NCI-H2171 (cell line): ENCODE data around the gene DGKA.
"Not testable (repeated sequence)": the region's sequence is repeated elsewhere in the genome, so short reads cannot be mapped to it uniquely, and the experiment has no call there.

ENCODE experiments used
- DNase-seq: peaks from one replicate; lab custom pipeline; 2025; lab: John Stamatoyannopoulos, UW

The DGKA gene

GRCh38 chr12:55930771-55931316 lies at the start of gene DGKA:
DGKA (plus strand) TSS chr12:55931162; CDS start chr12:55936504, 5,342 bp downstream.
- peak; percentile 52 for DNase-seq

DNA sequence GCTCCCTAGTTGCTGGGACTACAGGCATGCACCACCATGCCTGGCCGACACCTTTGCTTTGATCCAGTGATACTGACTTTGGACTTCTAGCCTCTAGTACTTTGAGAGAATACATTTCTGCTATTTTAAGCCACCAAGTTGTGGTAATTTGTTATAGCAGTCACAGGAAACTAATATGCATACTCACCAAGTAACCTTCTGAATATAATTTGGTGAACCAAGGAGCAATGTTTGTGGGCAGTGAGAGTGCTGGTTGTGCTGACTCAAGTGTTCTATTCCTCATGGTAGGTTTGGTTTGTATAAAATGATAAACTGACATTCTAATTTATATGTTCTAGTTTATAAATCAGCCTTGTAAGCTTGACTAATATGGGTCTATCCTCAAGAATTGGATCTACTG lies 45.8 kb upstream of the DGKA start:
- no peak for DNase-seq

GRCh38 chr12:55891310-55891709 lies 39.7 kb upstream of the DGKA start:
- no peak for DNase-seq

GRCh38 chr12:55893723-55894122 lies 37.2 kb upstream of the DGKA start:
- DNase-seq = no peak

GRCh38 chr12:55899082-55899481 lies 31.9 kb upstream of the DGKA start:
- DNase-seq = no peak

GRCh38 chr12:55901881-55902490 lies 29.0 kb upstream of the DGKA start:
- DNase-seq = no peak

DNA sequence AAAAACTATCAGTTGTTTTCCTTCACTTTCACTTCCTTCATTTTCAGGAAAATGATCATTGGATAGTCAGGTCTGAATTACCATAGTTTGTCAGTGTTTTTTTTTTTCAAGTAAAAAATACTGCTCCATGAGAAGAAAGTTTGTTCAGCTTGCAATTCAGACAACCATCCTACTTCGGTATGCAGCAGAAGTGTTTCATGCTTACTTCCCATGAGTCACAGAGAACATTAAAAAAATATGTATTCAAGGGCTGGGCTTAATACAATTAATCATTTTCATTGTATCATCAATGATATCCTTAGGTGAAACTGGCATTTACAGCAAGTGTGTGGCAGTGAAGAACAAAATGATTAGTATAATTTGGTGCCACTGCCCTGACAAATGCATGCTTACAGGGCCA lies 24.9 kb upstream of the DGKA start:
- DNase-seq = no peak

DNA sequence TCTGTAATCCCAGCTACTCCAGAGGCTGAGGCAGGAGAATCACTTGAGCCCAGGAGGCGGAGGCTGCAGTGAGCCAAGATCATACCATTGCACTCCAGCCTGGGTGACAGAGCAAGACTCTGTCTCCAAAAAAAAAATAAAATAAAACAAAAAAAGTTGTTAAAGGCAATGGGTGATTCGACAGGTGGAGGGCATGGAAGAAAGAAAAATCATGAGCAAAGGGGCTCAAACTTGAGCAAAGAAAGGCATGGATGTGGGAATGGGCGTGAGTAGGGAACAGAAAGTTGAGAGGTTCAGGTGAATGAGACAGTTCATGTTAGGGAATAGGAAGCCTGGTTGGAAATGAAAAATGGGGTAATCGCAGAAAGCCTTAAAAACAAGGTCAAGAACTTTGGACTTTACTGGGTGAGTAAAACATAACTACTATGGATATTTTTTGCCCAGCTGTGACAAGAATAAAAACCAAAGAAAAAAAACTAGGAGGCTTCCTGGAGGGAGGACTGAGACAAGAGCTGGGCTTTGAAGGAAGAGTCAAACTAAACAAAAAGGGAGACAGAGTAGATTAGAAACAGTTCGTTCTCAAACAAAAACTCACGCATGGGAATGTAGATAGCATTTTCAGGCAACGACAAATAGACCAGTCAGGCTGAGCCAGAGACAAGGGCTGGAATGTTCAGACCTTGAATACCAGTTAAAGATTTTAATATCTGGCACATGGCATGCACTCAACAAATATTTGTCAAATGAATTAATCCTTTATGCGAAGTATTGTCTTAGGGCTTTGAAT lies 22.0 kb upstream of the DGKA start:
- no peak for DNase-seq

- DNase-seq = no peak
These were observed 21.5 kb upstream of the DGKA start for GRCh38 chr12:55909513-55909884.

- DNase-seq = no peak
These were observed 18.1 kb upstream of the DGKA start for GRCh38 chr12:55912908-55913307.

DNA sequence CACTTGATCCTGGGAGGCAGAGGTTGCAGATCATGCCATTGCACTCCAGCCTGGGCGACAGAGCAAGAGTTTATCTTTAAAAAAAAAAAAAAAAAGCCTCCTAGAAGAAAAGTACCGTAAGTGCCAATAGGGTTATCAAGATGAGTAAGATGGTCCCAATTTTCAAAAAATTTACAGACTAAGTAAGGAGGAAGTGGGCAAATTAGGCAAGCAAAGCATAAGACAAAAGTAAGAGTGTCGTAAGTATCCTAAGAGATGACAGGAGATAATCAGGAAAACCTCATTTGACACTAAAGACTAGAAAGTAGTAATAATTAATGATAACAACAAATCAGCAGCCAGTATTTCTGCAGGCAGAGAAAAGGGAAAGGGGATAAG lies 15.5 kb upstream of the DGKA start:
- DNase-seq = no peak

- not testable (repeated sequence) for DNase-seq
These were observed 11.9 kb upstream of the DGKA start for GRCh38 chr12:55919032-55919431.

GRCh38 chr12:55922126-55922525 lies 8.8 kb upstream of the DGKA start:
- DNase-seq = no peak

DNA sequence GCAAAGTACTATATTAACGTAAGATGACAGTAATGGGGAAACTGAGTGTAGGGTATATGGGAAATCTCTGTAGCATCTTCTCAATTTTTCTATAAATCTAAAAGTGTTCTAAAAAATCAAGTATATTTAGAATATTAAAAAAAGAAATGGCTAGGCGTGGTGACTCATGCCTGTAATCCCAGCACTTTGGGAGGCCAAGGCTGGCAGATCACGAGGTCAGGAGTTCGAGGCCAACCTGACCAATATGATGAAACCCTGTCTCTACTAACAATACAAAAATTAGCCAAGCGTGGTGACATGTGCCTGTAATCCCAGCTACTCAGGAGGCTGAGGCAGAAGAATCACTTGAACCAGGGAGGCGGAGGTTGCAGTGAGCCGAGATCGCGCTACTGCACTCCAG lies 7.3 kb upstream of the DGKA start:
- not testable (repeated sequence) for DNase-seq

GRCh38 chr12:55925371-55925770 lies 5.6 kb upstream of the DGKA start:
- no peak for DNase-seq

- DNase-seq = no peak
These were observed 4.9 kb upstream of the DGKA start for GRCh38 chr12:55925870-55926737.

DNA sequence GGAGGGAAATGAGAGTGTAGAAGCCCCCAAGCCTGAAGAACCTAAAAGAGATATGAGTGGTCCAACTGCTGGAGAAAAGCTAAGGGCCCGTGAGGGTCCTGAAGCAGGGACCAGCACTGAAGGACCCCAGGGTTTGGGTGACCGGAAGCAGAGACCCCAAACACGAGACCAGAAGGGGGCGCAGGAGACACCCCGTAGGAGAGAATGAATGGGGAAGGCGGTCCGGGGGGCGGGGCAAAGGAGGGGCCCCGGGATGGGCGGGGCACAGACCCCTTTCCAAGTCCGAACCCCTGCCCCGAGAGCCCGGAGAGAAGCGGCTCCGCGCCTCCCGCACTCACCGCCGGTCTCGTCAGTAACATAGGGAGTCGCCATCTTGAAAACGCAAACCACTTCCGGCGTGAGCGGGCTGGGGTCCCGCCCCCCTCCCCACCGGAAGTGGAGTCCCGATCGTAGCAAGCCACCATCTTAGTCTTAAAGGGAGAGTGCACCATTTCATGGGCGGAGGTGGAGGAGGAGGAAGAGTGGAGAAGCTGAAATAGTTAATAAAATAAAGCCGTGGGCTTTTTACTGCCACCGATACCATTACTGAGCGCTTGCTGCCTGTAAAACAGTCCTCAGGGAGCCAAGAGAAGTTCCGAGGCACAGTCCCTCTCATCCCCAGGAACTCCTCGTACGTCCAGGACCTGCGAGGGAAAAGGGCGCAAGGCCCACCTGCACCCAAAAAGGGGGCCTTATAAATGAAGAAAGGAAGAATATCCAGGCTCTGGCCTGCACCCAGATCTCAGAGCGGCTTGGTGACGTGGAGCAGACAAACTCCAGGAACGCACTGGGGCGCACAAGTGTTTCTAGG lies 4.0 kb upstream of the DGKA start:
- peak; percentile 91 for DNase-seq

DNA sequence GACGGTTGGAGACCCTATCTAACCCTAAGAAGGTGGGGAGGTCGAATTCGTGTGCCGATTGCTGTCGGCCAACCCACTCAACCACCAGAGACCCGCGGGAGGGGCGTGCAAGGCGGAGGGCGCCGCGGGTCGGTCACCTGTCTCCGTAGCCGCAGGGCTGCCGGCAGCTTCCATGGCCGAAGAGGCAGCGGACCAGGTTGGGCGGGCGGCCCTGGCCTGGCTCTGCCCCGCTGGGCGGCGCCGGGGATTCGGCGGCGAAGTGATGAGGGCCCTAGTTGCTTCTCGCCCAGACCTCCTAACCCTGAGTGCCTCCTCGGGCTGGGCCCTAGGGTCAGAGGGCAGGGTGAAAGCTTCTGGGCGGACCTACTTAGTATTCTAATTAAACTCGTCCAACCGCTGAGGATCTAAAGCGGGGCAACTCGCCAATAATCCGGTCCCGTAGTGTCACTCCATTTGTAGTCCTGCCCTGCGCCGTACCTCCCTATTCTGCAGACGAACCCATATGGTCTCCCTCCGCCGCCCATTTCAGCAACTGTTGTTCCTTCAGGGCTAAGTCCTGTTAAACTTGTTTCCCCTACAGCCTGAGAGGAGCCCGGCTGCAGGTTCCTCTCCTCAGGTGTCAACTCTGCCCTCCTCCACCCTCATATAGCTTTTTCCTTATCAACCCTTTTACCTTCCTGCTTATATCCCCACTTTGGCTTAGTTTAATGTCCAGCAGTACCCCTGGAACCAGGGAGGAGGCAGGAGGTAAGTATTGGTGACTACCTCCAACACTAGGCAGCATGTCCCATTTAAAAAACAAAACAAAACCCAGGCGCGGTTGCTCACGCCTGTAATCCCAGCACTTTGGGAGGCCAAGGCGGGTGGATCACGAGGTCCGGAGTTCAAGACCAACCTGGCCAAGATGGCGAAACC lies 3.1 kb upstream of the DGKA start, which contains the start of gene PYM1:
TSS of gene PYM1 (minus strand) at position 307 of the 915 bp plus-strand sequence. CDS start at position 174, 133 bp downstream.
- no peak for DNase-seq

DNA sequence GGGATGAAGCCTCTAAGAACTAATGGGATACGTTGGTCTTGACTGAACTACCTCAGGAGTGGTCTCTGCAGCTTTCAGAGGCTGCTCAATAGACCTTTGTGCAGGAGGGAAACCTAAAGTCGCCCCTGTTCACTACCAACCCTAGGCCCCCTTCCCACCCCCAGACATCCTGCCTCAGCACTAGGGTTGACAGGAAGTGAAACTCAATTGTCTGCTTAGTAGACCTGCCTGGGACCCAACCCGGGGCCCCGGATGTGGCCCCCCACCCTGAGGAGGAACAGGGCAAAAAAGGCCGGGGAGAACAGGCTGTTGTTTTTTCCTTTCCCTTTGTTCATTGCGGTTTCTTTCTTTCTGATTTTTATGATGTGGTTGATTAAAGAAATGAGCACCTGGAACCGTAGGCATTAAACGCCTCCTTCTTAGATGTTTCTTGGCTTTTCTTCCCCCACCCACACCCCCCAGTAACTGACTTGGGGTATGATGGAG lies 1.6 kb upstream of the DGKA start:
- no peak for DNase-seq

DNA sequence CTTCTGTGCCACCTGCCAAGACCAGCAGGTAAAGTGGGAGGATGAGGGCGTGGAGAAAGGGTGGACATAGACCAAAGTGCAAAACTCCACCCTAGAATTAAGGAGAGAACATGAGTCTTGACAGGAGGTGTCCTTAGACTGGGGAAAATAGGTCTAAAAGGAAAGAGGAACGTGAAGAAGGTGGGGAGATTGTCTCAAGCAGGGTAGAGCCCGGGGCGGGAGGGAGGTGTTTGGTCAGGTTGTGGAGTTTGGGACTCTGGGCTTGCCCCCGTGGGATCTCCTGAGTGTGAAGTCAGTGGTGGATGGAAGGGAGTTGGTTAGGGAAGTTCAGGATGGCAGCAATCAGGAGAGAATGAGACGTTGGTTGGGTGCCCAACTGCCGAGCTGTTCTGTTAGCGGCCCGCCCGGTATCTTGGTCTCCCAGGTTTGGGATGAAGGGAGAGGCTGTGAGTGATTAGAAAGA lies 386 bp downstream of the DGKA start:
- no peak for DNase-seq
